ENCODE data around the gene SLC25A48.

SLC25A48 gene, protein sequence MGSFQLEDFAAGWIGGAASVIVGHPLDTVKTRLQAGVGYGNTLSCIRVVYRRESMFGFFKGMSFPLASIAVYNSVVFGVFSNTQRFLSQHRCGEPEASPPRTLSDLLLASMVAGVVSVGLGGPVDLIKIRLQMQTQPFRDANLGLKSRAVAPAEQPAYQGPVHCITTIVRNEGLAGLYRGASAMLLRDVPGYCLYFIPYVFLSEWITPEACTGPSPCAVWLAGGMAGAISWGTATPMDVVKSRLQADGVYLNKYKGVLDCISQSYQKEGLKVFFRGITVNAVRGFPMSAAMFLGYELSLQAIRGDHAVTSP
- total RNA-seq = 0 reads per million in 4 donors

DNA sequence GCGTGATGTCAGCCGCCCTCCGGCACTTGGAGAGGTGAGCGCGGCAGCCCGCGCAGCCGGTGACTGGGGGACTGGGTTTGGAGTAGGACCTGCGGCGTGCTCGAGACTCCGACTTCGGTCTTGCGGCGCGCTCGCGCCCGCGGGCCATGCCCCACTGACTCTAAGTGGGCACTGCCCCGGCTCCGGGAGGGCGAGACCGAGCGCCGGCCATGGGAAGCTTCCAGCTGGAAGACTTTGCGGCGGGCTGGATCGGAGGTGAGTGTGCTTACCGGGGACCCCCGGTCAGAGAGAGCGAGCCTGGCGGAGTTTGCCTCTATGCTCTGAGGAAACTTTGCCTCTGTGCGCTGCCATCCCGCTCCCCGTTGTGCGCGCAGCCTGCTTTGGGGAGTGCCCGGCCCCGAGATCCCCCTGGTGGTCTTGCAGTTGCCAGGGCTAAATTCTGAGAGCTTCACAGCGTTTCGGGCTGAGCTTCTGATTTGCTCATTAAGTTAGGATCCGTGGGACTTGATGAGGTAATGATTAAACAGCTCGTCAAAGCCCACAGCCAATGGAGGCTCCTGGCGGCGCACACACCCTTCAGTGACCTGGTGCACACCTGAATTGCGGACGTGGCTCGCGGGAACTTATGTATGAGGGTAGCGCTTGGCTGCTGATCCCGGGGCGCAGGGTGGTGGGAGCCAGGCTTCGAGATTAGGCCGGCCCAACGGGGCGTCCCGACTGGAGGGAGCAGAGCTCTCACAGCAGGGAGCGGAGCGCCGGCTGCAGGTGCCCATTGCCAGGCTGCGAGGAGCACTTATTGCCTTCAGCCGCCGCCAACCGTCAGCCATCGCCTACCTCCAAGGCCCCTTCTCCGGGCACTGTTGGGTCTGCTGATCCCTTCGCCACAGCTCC lies at the start of gene SLC25A48:
SLC25A48 (plus strand) TSS at position 25 of the 891 bp plus-strand sequence; CDS start at position 210, 185 bp downstream.
- peak in 1 of 5 donors; percentile 9 for DNase-seq

DNA sequence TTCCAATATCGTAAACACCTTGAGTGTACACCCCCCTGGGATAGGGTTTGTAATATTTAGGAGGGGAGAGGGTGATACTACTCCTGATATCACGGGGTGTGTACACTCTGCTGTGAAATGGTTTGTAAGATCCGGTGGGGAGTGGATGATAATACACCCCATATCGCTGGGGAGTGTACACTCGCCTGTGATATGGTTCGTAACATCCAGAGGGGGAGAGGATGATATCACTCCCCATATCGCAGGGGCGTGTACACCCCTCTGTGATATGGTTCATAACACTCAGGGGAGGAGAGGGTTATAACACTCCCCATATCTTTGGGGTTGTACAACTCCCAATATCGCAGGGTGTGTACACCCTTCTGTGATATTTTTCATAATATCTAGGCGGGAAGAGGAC lies 33.8 kb upstream of the SLC25A48 start:
- DNase-seq = no peak

DNA sequence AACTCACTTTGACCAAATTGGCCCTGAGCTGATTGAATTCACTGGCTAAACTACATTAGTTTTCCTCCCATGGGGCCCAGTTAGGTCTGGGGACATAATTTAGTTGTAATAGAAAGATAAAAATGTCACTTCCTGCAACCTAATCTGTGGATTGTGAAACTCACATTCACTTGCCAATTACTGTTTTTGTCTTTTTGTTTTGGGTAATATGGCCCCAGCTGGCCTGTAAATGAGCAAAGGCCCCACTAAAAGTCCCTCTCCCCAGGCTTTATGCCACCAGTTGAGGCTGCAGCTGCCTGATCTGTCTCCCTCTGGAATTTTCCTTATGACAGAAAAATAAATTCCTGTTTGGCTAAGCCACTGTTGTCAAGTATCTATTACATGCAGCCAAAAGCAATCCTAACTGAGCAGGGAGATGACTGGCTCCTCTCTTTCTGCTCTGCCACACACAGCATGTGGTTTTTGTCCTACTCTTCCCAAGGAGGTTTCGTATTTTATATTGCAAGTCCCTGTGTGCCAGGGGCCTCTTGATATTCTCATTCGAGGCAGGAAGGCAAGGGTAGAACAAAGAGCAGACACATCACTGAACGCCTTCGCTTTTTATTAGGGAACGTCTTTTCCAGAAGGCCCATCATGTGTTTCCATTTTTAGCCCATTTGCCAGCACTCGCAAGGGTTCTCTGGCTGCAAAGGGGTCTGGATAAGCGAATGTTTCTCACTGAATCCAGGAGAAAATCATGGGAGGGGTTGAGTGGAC lies 24.1 kb upstream of the SLC25A48 start:
- no peak for DNase-seq

DNA sequence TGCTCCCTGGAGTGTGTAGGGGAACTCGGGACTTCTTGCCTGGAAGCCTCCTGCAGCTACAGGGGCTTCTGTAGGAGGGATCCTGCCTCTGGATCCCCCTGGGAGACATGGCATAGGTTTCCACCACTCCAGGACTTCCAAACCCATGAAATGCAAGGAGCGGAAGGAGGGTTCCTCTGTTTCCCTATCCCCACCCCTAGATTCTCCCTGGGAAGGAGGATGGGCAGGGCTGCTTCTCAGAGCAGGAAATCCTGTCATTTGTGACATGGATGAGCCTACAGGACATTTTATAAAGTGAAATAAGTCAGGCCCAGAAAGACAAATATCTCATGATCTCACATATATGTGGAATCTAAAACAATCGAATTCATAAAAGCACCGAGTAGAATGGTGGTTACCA lies 23.5 kb upstream of the SLC25A48 start:
- no peak for DNase-seq

DNA sequence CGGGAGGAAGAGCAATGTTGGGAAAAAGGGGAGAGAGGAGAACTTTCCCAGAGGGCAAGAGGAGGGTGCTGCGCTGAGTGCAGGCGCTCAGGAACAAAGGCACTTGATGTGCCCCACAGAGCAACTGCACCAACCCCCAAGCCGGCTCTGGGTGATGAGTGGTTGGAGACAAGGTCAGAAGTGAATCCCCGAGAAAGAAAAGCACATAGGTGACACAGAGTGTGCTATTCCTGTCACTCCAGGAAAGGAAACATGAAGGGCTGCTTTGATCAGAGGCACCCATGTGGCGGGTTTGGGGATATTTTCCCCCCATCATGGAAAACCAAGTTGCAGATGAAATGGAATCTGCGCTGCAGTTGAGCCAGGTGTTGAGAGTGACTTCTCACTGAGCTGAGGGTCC lies 20.7 kb upstream of the SLC25A48 start:
- no peak for DNase-seq

DNA sequence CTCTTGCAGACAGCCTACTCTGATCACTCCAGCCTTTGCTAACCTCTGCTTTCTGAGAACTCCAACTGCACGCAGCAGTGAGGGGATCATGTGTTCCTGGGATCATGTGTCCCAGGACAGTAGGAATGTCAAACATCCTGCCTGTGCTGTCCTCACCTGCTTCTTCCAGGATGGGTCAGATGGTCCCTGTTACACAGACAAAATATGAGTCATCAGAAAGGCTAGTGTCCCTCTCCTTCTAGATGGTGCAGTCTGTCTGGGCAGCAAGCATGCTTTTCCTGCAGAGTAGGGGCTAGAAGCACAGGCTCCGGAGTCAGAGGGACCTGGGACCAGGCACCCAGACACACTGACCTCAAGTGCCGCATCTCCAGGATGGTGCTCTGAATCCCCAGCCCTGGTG lies 20.1 kb upstream of the SLC25A48 start:
- no peak for DNase-seq

DNA sequence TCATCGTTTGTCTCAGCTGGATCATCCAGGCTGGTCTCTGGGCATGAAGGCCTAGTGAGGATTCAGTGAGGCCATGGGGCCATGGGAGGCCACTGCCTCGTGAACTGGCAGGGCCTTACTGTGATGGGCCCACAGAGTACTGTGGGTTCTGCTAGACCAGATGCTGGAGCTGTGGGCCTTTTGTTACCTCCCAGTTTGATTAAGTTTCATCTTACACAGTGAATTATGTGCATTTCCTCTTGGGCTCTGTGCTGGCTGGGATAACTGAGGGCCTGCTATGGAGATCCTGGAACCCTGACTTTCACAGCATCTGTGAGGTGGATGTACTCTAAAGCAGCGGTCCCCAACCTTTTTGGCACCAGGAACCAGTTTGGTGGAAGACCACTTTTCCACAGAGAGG lies 19.7 kb upstream of the SLC25A48 start:
- no peak for DNase-seq

DNA sequence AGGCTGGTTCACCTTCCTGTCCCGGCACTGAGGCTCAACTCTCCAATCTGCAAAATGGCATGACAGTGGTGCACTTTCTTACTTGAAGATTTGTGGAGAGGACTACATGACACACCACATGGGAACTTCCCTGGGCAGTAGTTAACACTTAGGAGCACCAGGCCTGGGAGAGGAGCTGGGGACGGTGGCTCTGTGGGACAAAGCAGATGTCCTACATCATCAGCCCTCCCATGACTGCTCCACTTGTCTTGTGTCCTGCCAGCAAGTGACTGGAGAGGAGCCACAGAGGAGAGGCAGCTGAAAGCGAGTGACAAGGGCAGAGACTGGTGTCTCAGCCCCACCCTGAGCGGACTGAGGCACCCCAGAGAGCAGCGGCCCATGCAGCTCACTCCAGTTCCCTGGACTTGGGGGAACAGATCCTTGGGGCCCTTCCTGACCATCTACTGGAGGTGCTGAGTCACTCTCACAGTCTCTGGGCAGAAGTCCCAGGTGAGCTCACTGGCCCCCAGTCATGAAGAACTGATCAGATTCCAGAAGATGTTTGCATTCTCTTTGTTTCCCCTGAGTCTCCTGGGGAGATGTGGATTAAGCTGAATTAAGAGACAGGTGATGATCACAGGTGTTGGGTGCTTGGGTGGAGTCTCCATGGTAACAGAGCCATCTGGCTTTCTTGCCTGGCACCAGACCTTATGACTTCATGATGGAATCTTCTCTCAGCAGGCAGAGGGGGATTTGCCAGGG lies 13.2 kb upstream of the SLC25A48 start:
- no peak for DNase-seq

DNA sequence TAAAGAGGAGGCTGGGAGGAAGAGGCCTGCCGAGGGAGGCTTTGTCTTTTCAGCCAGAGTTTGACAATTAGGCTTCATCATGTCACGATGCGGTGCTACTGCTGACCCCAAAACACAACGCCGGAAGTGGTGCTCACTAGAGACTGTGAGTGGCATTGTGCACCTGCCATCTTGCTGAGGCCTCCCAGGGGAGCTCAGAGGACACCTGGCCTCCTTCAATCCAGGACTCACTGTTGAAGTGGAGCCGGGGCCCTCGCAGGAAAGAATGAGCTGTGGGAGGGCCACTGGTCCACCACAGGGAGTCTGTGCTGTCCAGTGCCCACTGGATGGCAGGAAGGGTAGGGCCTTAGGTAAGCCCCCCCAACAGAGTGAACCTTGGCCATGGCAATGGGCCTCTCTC lies 12.7 kb upstream of the SLC25A48 start:
- DNase-seq = no peak

DNA sequence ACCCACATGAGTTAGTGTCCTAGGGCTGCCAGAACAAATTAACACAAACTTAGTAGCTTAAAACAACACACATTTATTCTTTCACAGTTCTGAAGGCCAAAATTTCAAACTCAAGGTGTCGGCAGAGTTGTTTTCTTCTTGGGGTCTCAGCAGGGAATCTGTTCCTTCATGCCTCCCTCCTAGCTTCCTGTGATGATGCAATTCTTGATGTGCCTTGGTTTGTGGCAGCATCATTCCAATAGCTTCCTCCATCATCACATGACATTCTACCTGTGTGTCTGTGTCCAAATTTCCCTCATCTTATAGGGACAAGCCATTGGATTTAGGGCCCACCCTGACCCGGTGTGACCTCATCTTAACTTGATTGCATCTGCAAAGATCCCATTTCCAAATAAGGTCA lies 12.2 kb upstream of the SLC25A48 start:
- DNase-seq = no peak

DNA sequence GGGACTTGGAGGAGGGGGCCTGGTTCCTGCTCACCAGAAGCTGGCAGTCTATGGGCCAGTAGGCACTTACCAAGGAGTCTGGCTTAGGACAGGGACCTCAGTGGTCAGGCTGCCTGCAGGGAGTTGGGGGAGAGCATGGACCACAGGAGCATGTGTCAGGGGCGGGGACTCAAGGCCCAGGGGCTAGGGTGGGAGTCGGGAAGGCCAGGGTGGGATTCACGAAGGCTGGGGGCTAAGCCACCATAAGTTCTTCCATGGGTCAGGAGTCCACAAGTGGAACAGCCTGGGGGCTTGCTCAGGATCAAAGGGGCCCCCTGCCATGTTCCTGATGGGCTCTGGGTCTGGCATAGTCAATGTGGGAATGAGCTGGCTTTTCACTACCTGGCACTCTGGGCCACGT lies 11.5 kb upstream of the SLC25A48 start:
- no peak for DNase-seq

DNA sequence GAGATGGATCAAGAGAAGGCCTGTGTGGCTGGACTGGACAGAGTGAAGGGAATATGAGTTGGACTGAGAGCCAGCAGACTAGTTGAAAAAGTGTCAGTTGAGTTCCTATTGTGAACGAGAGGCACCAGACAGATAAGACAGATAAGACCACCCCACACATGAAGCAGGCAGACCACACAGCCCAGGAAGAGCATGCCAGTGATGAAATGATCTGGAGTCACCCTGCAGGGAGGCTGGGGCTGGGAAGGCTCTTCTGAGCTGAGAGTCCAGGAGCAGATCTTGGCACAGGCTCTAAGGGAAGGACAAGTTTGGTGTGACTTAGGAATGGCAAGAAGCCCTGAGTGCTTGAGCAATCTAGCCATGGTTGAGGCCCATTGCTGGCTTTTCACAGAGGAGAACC lies 10.6 kb upstream of the SLC25A48 start:
- DNase-seq = no peak

DNA sequence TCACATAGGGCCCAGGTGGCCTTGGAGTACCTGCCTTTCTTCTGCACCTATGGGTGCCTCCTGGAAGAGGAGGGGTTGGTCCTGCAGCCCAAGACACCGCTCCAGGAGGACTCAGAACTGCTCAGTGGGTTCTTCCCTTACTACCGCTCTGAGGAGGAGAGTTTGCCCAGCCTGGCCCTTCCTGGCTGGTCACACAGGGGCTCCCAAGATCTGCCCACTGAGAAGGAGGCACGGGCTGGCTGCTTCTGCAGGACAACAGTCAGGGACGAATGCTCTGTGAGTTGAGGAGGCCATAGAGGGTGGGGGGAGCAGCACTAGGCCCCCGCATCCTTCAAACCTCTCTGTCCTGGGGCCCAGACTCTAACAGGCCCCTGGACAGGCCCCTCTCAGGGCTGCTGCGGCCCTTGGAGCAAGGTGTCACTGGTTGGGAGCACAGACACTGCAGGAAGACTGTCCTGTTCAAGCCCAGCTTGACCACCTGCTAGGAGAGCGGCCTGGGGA lies 9.9 kb upstream of the SLC25A48 start:
- DNase-seq = no peak

DNA sequence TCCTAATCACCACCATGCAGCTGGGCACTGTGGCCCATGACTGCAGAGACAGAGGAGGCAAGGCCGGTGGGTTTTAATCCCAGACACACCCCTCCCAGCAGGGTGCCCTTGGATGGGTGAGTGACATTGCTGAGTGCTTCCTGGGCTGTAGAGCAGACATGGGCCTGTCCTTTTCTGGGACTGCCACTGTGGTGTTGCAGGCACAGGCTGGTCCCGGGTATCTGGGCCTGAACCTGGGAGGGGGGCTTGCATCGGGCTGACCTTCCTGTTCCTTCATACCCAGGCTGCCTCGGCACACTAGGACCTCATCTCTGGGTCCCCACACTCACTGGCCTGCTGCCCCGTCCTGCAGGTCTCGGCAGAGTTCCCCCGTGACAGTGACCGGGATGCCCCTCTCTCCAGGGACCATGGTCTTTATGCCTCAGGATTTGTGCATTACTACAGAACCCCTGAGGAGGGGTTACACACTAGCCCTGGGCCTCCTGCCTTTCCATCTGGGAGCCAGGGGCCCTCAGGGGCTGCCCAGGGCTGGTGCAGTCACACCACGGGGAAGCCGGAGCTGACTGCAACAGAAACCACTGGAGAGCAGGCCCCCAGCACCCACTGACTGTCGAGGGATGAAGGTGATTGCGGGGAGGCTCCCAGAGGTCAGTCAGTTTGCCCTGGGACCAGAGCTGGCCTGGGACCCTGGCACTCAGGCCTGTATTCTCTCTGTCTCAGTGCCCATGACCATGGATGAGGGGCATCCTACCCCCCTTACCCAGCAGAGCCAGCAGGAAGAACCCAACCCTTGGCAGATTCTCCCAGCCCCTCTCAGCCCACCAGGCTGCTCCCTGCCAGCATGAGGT lies 8.9 kb upstream of the SLC25A48 start:
- no peak for DNase-seq

DNA sequence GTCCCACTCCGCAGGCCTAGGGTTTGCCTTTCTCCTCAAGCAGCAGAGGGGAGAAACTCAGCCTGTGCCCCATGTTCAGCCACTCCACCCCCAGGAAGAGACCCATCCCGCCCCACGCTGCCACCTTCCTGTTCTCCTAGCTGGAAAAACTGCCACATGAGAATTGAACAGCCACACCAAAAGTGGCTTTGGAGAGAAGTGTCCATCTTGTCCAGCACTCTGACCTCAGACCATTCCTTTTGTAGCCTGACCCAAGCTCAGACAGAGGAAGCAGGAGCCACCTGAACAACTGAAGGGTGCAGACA lies 8.3 kb upstream of the SLC25A48 start:
- DNase-seq = no peak

DNA sequence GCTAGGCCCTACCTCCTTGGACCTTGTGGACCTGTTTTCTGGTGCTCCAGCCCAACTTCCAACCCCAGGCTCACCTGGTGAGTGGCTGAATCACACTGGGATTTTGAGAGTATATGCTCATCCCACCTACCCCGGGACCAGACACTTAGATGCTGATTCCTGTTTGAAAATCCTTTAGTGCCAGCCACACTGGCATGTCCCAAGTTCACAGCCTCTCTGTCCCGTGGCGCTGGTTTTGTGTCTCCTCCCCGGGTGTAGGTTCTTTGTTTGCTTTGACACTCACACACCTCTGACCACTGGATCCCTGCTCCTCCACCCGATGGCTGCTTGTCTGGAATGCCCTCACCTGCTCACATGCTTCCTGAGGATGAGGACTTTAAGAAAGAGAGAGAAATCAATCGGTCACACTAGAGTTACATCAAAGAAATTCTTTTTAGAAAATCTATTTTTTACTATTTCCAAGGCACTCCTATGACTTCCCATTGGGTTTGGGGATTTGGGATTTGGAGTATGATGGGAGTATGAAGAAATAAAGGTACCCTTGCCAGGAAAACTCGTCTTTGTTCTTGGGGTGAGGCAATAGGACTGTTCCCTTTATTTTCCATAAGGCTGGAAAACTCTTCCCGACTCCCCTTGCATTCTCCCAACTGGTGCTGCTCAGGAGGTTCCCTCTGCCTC lies 7.3 kb upstream of the SLC25A48 start:
- no peak for DNase-seq

DNA sequence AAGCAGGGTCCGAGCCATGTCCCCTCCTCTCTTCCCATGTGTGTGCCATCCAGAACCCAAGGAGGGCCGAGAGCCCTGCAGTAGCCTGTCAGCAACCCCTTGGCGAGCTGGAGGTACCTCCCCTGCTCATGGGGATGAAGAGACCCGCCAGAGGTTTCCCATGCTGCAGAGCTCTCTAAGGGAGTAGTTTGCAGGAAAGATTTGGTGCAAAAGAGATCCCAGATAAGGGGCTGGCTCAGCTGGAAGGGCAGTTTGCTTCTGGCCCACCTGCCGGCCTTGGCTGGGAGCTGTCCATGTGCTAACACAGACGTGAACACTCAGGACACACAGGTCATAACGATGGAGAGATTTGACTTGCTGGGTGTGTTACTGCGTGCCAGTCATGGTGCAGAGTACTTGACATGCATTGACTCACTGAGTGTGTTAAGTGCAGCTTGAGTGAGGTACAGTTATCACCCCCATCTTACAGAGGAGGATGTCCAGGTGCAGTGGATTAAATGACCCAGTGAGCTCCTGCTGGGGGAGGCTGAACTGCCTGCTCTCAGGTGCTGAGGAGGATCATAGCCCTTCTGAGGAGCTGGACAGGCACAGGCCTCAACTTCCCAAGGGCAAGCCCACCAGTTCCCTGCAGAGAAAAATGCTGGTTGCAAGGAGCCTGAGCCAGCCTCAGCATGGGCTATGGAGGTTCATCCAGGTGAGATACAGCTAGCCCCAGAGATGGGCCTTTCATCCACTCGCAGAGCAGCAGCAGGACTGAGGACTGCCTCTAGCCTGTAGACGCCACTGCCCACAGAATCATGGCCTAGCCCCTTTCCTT lies 6.3 kb upstream of the SLC25A48 start:
- no peak for DNase-seq

DNA sequence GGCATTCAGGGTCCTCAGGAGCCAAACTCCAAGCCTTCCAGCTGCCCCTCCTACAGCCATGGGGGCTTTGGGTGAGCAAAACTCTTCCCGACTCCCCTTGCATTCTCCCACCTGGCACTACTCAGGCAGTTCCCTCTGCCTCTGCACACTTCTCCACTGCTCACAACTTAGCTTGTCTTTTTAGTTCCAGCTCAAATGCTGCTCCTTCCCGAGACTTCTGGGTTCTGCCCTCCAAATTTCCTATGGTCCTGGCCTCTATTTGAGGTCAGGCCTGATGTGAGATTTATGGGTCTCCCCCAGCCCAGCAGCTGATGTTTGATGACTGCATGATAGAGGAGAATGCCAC lies 5.7 kb upstream of the SLC25A48 start:
- DNase-seq = no peak

DNA sequence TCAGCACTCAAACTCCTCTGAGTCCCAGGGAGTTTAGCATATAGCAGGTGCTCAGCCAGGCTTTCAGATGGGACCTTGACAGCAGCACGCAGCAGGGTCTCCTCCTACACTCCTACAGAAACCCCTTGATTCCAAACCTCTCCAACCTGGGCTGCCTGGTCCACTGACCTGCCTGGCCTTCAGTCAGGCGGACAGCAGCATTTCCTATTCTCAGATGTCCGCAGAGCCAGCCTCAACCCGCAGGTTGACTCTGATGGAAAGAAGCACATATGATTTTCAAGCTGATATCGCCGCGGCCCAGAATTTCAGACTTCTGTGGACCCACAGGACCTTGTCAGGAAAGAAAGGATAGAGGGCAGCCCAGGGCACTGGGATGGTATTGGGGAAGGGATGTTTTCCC lies 5.3 kb upstream of the SLC25A48 start:
- no peak for DNase-seq

DNA sequence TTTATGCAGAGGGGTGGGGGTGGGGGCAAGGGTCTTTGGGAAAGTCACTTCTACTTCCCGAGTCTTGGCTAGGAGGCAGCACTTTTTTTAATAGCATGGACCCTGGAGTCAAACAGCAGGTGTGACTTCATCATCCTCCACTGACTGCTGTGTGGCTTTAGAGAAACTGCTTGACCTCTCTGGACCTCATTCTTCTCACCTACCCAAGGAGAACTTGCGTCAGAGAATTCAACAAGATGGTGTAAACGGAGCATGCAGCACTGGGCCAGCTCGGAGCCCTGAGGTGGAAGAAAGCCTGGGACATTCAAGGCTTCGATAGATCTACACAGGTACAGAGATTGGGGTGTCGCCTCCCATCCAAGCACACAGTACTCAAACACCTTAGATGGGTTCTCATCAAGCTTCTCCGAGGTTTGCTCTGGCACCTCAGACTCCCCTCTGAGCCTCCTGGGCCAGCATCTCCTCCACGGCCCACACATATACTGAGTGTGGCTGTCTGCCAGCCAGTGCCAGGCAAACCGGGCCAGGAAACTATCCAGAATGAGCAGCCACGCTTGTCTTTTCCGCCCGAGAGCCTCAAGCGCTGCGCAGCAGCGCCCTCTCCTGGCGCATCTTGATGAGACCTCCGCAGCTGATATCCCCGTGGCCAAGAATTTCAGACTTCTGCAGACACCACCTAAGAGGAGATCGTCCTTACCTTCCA lies 4.6 kb upstream of the SLC25A48 start:
- peak in 1 of 5 donors; percentile 50 for DNase-seq
